Fibroblast of villous mesenchyme (primary cell): Measurements from ENCODE around the gene SHTN1. TPM values are rescaled to one million over a fixed set of nuclear protein-coding genes. Genes with fewer than 3 reads are reported as not detected.

Experiments used
- DNase-seq: peaks from one replicate; pipeline ENCODE4 v3.0.0-alpha.2; 2010; ENCODE audit warnings: low read depth
- H3K4me3 ChIP-seq: 2 replicates; pipeline ENCODE4 v1.5.1; 2011; ENCODE audit warnings: low read depth, mild to moderate bottlenecking, low read length
- total RNA-seq: library from RNA; depleted of rRNA; stranded (reverse); fragments of >200 nt; gene quantifications from 2 replicates; pipeline ENCODE4 v1.2.3, GENCODE V29; 2012
- TF ChIP-seq, protein P1 (sequence below): IDR thresholded peaks from 2 replicates; pipeline ENCODE4 v1.5.1; 2012; ENCODE audit warnings: low read depth, mild to moderate bottlenecking, low read length; ENCODE audit not compliant: insufficient read depth

The SHTN1 gene
- total RNA-seq, 1 donor, result 2.2 TPM

DNA sequence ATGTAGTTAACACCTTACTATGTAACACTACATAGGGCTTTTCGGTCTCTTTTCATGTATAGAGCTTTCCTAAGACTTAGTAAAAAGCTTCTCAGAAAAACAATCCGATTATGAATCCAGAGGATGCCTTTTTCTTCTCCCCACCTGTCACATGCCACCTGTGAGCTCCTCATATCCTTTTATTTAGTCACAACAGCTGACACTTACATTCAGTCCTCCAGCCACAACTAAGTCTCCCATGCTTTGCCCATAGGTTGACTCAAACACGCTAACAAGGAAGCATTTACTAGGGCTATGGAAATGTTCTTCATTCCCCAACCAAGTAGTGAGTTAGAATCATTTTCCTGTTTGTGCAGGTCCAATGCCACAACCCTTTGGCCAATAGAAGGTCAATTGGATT, 147.8 kb downstream of the SHTN1 start:
- H3K4me3 ChIP-seq, result no peak overlapping the region
- TF ChIP-seq, protein P1, sequence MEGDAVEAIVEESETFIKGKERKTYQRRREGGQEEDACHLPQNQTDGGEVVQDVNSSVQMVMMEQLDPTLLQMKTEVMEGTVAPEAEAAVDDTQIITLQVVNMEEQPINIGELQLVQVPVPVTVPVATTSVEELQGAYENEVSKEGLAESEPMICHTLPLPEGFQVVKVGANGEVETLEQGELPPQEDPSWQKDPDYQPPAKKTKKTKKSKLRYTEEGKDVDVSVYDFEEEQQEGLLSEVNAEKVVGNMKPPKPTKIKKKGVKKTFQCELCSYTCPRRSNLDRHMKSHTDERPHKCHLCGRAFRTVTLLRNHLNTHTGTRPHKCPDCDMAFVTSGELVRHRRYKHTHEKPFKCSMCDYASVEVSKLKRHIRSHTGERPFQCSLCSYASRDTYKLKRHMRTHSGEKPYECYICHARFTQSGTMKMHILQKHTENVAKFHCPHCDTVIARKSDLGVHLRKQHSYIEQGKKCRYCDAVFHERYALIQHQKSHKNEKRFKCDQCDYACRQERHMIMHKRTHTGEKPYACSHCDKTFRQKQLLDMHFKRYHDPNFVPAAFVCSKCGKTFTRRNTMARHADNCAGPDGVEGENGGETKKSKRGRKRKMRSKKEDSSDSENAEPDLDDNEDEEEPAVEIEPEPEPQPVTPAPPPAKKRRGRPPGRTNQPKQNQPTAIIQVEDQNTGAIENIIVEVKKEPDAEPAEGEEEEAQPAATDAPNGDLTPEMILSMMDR, result no peak
- no peak for DNase-seq

DNA sequence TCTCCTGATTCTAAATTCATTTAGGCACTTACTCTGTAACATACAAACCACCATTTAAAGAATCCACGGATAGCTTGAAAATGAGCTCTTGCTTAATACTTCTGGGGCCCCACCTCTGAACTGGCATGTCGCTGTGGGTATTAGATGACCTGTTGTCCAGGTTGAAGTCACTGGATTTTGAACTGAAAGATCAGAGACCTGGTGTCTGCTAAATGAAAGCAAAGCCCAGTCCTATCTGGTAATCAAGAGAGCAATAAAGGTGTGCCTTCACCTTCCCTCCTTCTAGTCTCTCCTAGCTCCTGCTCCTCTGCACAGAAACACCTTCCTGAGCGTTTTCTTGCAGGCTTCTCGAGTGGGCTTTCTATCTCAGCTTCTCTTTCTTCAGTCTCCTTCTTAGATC, 151.3 kb downstream of the SHTN1 start:
- no peak for DNase-seq
- H3K4me3 ChIP-seq, result no peak overlapping the region
- TF ChIP-seq, protein P1, result no peak

DNA sequence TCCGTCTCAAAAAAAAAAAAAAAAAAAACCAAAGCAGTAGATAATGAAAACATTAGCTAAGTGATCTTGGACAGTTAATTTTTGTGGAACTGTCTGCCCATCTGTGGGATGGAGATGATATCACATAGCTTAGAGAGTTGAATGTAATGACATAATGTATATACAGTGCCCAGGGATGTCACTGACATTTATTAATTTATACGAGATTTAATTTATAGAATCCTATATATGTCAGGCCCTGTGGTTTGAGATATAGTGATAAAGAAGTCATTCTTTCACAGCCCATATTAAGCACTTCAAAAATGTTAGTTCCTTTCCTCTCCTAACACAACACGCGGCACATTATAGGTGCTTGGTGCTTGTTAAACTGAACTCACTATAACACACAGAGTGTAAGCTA, 151.7 kb downstream of the SHTN1 start:
- no peak overlapping the region for H3K4me3 ChIP-seq
- no peak for DNase-seq
- TF ChIP-seq, protein P1, result no peak

DNA sequence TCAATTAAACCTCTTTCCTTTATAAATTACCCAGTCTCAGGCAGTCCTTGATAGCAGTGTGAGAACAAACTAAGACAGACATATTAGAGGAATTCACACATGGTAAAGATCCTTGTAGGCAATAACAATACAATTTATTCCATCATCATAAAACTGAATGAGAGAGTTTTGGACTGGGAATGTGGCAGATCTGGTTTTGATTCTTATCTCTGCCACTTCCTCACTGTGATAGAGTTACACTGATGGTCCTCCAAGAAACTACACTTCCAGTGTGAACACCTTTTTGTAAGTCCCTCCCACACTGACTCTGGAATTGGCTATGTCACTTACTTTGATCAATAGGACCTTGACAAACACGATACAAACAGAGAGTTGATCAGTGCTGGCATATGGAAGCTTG, 152.7 kb downstream of the SHTN1 start:
- no peak overlapping the region for H3K4me3 ChIP-seq
- DNase-seq, result no peak
- TF ChIP-seq, protein P1, result no peak

DNA sequence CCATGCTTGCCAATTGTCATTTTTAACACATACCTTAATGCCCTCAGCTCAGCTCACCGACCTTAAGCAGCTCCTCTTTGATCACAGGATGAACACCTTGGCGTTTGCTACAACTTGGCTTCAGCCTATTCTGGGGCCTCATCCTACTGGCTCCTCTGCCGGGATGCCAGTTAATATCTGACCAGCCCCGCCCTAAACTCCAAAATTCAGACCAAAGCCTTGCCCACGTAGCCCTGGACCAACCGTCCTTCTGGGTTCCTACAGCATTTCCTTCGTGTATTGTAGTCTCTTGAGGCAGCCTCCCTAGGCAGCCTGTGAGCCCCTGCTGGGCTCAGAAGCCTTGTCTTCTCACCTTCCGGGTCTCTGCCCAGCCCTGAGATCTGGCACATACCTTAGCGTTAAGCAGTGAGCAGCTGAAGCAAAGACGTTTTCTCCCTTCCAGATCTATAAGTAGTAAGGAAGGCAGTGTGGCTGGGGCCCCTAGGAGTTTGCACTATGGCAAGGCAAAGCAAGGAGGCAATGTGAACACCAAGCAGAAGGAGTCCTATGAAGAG, 154.9 kb downstream of the SHTN1 start:
- TF ChIP-seq, protein P1, result no peak
- DNase-seq, result no peak
- peak overlapping the region; percentile 76 for H3K4me3 ChIP-seq

DNA sequence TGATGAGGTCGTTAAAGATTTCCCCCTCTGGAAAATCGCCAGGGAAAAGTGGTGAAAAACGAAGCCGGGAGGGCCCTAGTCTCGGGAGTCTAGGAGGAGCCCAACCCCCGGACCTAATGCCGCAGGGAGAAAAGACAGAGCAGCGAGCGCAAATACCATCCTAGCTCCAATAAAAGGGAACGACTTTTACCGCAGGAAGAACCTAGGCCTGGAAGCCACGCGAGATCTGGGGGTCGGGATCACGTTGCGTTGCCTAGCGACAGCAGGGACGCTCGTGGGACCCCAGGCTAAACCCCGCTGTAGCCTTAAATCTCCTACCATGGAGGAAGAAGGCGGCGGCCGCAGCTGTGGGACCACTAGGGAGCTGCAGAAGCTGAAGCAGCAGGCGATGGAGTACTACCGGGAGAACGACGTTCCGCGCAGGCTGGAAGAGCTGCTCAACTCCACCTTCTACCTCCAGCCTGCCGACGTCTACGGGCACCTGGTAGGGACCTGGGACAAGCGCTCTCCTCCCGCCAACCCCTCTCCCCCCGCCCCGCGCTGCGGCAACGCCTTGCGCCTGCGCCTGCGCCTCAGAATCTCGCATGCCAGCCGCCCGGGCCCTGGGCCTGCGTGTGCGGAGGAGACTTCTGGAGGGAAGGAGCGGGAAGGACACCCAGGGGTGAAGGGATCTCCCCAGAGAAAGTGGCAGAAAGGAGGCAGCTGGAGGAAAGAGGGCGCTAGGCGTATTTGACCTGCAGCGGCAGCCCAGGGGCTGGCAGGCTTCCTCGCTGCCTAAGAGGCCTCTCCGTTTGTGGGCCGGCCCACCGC, 155.5 kb downstream of the SHTN1 start, which contains the start of gene ENO4:
Gene ENO4 (plus strand): TSS at position 252 of the 810 bp plus-strand sequence. CDS start 68 bp downstream, at position 320.
- peak; percentile 82 for DNase-seq
- TF ChIP-seq, protein P1, result no peak
- peak within 1 kb of the TSS; percentile 76 for H3K4me3 ChIP-seq
